Suprapubic skin (tissue), 3 donors: Measurements from ENCODE around the gene RTKN.

ENCODE experiments used
- CTCF ChIP-seq, 2 donors: fragments of 200-600 bp in 1 of 2; fragments of 450-650 bp in 1 of 2; sonication (generic) in 1 of 2; IDR thresholded peaks; one replicate each; pipeline ENCODE4 v1.5.1; 2016 to 2019; ENCODE audit warnings: antibody characterized with exemption in 2 of 2, mild to moderate bottlenecking in 1 of 2, moderate library complexity in 1 of 2
- POLR2AphosphoS5 ChIP-seq, 3 donors: sonication (generic); formaldehyde crosslinking; IDR thresholded peaks; one replicate each; pipeline ENCODE4 v1.6.1; 2017; ENCODE audit warnings: antibody characterized with exemption in 3 of 3

GRCh38 chr2:74407682-74408081 lies 34.1 kb downstream of the RTKN start:
- TF ChIP-seq POLR2AphosphoS5 (IDR thresholded peaks at IDR 0.05), result no peak
- TF ChIP-seq CTCF (IDR thresholded peaks at IDR 0.05), result no peak
